Testis (tissue), 3 donors: ENCODE results near the gene TMEM273. TPM values are rescaled to one million over a fixed set of nuclear protein-coding genes. Genes with fewer than 3 reads are reported as not detected.

ENCODE experiments used
- DNase-seq: peaks from one replicate; pipeline ENCODE4 v3.0.0-alpha.2; 2019
- H3K27ac ChIP-seq, 2 donors: fragments of 200-600 bp; sonication (generic); one replicate each; pipeline ENCODE4 v1.5.1; 2019
- H3K27me3 ChIP-seq: fragments of 200-600 bp; sonication (generic); one replicate; pipeline ENCODE4 v1.5.1; 2019
- H3K36me3 ChIP-seq: fragments of 200-600 bp; sonication (generic); one replicate; pipeline ENCODE4 v1.5.1; 2017; ENCODE audit warnings: low read depth; ENCODE audit errors: missing control alignments
- H3K4me1 ChIP-seq: fragments of 200-600 bp; sonication (generic); one replicate; pipeline ENCODE4 v1.5.1; 2019
- H3K4me3 ChIP-seq, 2 donors: fragments of 200-600 bp; sonication (generic); one replicate each; pipeline ENCODE4 v1.5.1; 2017 to 2019
- H3K9me3 ChIP-seq: fragments of 200-600 bp; sonication (generic); one replicate; pipeline ENCODE4 v1.5.1; 2017
- POLR2A ChIP-seq: fragments of 450-650 bp; IDR thresholded peaks from one replicate; pipeline ENCODE4 v1.6.1; 2017; ENCODE audit warnings: antibody characterized with exemption, mild to moderate bottlenecking, moderate library complexity
- WGBS, 2 donors: methylation state at CpG; one replicate each; pipeline ENCODE4 v1.1.5; 2018; 5-methylcytosine and 5-hydroxymethylcytosine counted together
- intact Hi-C: fragments of 100-400 bp; cut with DNase I; formaldehyde crosslinking; loops from one replicate; pipeline ENCODE4 v1.15.1; 2023; ENCODE audit warnings: low total_unique reads
- polyA plus RNA-seq: library from polyadenylated mRNA; stranded (reverse); fragments of 350-450 nt; fragmentation: Illumina TruSeq; extraction: RNeasy Lipid Tissue Mini Kit (QIAGEN cat#74804); gene quantifications from one replicate; pipeline ENCODE4 v1.2.3, GENCODE V29; 2014; ENCODE audit warnings: low read depth, low replicate concordance; ENCODE audit not compliant: insufficient read depth
- total RNA-seq, 2 donors: library from RNA; depleted of rRNA; stranded (reverse); fragments of >200 nt; gene quantifications; one replicate each; pipeline ENCODE4 v1.2.3, GENCODE V29; 2016
- TF ChIP-seq, protein P1 (sequence below), 3 experiments: fragments of 450-650 bp in 2 of 3; fragments of 200-600 bp in 1 of 3; sonication (generic) in 1 of 3; IDR thresholded peaks; one replicate each; pipeline ENCODE4 v1.5.1; 2016 to 2019; ENCODE audit warnings: antibody characterized with exemption in 3 of 3, mild to moderate bottlenecking in 2 of 3, moderate library complexity in 1 of 3

Gene TMEM273
- total and polyA plus RNA-seq, 3 donors from 2014 or later = 4.5 to 8.2 (median 5.3) TPM

DNA sequence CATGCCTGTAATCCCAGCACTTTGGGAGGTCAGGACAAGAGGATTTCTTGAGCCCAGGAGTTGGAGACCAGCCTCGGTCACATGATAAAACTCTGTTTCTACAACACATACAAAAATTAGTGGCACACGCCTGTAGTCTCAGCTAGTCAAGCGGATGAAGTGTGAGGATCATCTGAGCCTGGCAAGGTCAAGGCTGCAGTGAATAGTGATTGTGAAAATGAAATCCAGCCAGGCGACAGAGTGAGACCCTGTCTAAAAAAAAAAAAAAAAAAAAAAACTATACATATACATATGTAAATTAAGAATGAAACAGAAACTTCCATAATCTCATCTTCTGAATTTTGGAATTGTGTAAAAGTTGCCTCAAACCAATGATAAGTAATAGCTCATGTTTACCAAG lies 36.2 kb downstream of the TMEM273 start:
- Histone ChIP-seq H3K36me3 (no peaks in the 10 kb centered on the region), H3K4me3 (no peak overlapping the region), H3K4me1 (no peaks in the 10 kb centered on the region), H3K27ac (no peak overlapping the region), H3K27me3 (no peaks in the 10 kb centered on the region), H3K9me3 (no peaks in the 10 kb centered on the region)
- TF ChIP-seq, protein P1, sequence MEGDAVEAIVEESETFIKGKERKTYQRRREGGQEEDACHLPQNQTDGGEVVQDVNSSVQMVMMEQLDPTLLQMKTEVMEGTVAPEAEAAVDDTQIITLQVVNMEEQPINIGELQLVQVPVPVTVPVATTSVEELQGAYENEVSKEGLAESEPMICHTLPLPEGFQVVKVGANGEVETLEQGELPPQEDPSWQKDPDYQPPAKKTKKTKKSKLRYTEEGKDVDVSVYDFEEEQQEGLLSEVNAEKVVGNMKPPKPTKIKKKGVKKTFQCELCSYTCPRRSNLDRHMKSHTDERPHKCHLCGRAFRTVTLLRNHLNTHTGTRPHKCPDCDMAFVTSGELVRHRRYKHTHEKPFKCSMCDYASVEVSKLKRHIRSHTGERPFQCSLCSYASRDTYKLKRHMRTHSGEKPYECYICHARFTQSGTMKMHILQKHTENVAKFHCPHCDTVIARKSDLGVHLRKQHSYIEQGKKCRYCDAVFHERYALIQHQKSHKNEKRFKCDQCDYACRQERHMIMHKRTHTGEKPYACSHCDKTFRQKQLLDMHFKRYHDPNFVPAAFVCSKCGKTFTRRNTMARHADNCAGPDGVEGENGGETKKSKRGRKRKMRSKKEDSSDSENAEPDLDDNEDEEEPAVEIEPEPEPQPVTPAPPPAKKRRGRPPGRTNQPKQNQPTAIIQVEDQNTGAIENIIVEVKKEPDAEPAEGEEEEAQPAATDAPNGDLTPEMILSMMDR (IDR thresholded peaks at IDR 0.05) = no peak
- no peak for TF ChIP-seq POLR2A
- DNase-seq = no peak
- intact Hi-C loops = no loop called here
- 85 to 90% methylated on average over 4 of the region's 4 CpGs for WGBS, 2 donors

DNA sequence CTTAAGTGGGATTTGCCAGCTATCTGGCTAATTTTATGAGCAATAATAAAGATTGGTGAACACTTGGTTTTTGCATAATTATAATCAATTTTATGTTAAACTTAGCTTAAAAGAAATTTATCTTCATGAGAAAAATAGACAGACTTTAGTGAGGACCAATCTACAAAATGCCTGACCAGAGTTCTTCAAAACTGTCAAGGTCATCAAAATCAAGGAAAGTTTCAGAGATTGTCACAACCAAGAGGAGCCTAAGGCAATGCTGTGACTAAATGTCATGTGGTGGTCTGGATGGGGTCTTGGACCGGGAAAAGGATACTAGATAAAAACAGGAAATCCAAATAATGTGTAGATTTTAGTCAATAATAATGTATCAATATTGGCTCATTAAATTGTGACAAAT lies 36.7 kb downstream of the TMEM273 start:
- intact Hi-C loops = no loop called here
- no peak for DNase-seq
- no peak overlapping the region for H3K27ac ChIP-seq
- no peaks in the 10 kb centered on the region for H3K27me3 ChIP-seq
- WGBS, 2 donors = 89 to 91% methylated on average over 1 of the region's 1 CpG
- no peak overlapping the region for H3K4me3 ChIP-seq
- H3K4me1 ChIP-seq = no peaks in the 10 kb centered on the region
- H3K36me3 ChIP-seq = no peaks in the 10 kb centered on the region
- TF ChIP-seq, protein P1 (IDR thresholded peaks at IDR 0.05) = no peak
- TF ChIP-seq POLR2A = no peak
- no peaks in the 10 kb centered on the region for H3K9me3 ChIP-seq

DNA sequence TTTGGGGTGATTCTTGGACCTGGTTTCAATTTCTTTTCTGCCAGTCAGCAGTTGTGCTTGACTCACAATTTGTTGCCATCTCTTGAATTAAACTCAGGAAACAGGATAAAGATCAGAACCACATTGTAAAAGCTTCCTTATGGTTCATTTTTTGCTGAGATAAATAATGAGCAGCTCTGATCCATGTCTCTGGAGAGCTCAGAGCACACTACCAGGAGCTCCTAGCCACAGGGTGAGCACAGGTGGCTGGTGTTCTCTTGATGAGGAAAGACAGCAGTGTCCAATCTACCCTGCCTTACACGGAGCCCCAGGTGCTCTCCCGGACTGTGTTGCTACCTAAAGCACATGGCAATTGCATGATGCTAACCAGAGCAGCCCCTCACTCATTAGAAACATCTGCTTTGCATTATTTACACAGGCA lies 37.2 kb downstream of the TMEM273 start:
- Histone ChIP-seq H3K27ac (no peak overlapping the region), H3K9me3 (no peaks in the 10 kb centered on the region), H3K4me1 (no peaks in the 10 kb centered on the region), H3K36me3 (no peaks in the 10 kb centered on the region), H3K4me3 (no peak overlapping the region), H3K27me3 (no peaks in the 10 kb centered on the region)
- no peak for TF ChIP-seq POLR2A
- TF ChIP-seq, protein P1 (IDR thresholded peaks at IDR 0.05) = no peak
- 64% methylated on average over 2 of the region's 2 CpGs for WGBS, 2 donors
- no peak for DNase-seq
- intact Hi-C loops = no loop called here

DNA sequence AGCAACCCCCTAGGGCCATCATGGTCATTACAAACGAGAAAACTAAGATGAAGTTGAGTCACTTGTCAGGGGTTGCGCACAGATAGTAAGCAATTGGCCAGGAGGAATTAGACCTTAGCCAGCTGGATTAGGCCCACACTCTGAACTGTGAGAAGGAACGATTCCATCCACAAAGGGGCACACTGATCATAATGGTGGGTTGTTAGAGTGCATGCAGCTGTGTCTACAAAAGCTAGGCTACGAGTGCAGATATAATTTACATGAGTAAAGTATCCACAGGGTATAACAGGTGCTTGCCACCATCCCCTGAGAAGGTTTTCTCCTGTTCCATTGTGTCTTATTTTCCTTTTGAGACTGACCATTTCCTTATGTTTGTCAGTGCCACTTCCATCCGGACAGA lies 37.8 kb downstream of the TMEM273 start:
- intact Hi-C loops = no loop called here
- H3K36me3 ChIP-seq = no peaks in the 10 kb centered on the region
- TF ChIP-seq, protein P1 (IDR thresholded peaks at IDR 0.05) = no peak
- TF ChIP-seq POLR2A = no peak
- H3K27ac ChIP-seq = no peak overlapping the region
- H3K27me3 ChIP-seq = no peaks in the 10 kb centered on the region
- DNase-seq = no peak
- H3K9me3 ChIP-seq = no peaks in the 10 kb centered on the region
- no peaks in the 10 kb centered on the region for H3K4me1 ChIP-seq
- no peak overlapping the region for H3K4me3 ChIP-seq
- 83 to 86% methylated on average over 5 of the region's 5 CpGs for WGBS, 2 donors

DNA sequence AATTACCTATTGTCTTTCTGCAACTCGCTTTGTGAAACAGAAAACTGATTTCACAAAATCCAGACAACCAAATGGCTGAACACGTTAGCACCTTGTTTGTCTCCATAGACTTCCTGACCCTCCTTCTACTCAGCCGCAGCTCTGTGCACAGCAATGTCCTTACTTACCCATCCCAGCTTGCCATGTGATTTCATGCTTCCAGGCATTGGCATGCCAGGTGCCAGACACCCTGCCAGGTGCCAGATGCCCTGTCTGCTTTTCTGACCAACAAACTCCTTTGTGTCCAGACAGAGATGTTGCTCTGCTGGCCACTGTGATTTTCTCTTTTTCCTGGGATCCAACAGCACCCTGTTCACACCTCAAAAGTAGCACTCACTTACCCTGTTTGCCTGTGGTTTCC lies 38.3 kb downstream of the TMEM273 start:
- Histone ChIP-seq H3K36me3 (no peaks in the 10 kb centered on the region), H3K27me3 (no peaks in the 10 kb centered on the region), H3K27ac (no peak overlapping the region), H3K9me3 (no peaks in the 10 kb centered on the region), H3K4me1 (no peaks in the 10 kb centered on the region), H3K4me3 (no peak overlapping the region)
- TF ChIP-seq POLR2A = no peak
- TF ChIP-seq, protein P1 (IDR thresholded peaks at IDR 0.05) = no peak
- DNase-seq = no peak
- intact Hi-C loops = no loop called here
- 93 to 100% methylated on average over 3 of the region's 3 CpGs for WGBS, 2 donors
